ENCODE results near the gene EMC6.

- TF ChIP-seq SUZ12 (IDR thresholded peaks at IDR 0.05; ENCODE audit: extremely low read depth, insufficient read depth, insufficient read length) (no peak), ZNF274 (IDR thresholded peaks at IDR 0.05; ENCODE audit: low read depth, low read length) (no peak), YY1 (IDR thresholded peaks at IDR 0.05; ENCODE audit: insufficient read depth, insufficient read length) (no peak)
Measured at GRCh38 chr17:3719265-3719664, 50.7 kb downstream of the EMC6 start.

Data from NT2/D1 (cell line).